Mesodermal cell (in vitro differentiated cells): ENCODE data around the gene MOB2.

Experiments used
- H3K27ac ChIP-seq: 2 replicates; pipeline ENCODE4 v1.7.0; 2013; ENCODE audit warnings: mild to moderate bottlenecking, low read depth, low read length, moderate library complexity; ENCODE audit not compliant: severe bottlenecking
- H3K36me3 ChIP-seq: 2 replicates; pipeline ENCODE4 v1.7.1; 2013; ENCODE audit warnings: mild to moderate bottlenecking, low read length, moderate library complexity; ENCODE audit not compliant: control insufficient read depth, insufficient read depth
- H3K4me1 ChIP-seq: one replicate; pipeline ENCODE4 v1.7.1; 2013; ENCODE audit warnings: mild to moderate bottlenecking, low read length; ENCODE audit not compliant: insufficient read depth, control insufficient read depth, poor library complexity, severe bottlenecking
- H3K4me3 ChIP-seq: 2 replicates; pipeline ENCODE4 v1.7.0; 2013; ENCODE audit warnings: low read length, control low read depth, mild to moderate bottlenecking; ENCODE audit not compliant: insufficient read depth, poor library complexity, severe bottlenecking; ENCODE audit errors: extremely low read depth
- H3K9me3 ChIP-seq: 2 replicates; pipeline ENCODE4 v1.7.1; 2013; ENCODE audit warnings: mild to moderate bottlenecking, low read length, moderate library complexity; ENCODE audit not compliant: control insufficient read depth
- WGBS, 2 experiments: methylation state at CpG; one replicate each; pipeline ENCODE4 v1.1.5; 2013; ENCODE audit warnings: missing lambda C conversion rate in 2 of 2; ENCODE audit not compliant: insufficient coverage in 2 of 2; 5-methylcytosine and 5-hydroxymethylcytosine counted together

The MOB2 gene

DNA sequence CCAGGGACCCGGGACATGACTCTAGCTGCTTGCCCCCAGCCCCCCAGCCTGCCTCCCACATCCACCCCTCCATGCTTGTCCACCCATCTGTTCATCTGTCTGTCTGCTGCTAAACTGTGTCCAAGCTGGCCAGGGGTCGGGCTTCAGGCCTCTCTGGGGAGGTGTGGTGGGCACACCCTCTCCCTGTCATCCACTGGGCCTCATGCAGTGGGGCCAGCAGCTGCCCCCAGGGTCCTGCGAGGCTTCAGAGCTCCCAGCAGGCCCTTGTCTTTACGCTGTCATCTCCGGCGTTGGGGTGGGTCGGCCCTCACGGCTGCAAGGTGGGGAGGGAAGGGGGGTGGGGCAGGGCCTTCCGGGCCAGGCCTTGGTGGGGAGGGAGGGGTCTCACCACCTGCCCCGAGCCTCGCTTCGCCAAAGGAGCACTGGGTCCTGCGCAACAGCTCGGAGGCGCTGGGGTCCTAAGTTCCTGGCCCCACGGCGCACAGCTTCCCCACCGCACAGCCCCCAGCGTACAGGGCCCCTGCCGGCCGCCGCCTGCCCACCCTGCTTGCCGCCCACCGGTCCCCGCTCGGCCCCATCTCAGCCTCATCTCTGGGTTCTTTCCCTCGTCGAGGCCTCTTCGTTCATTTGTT lies 26.7 kb downstream of the MOB2 start:
- no peaks in the 10 kb centered on the region for H3K36me3 ChIP-seq
- no peaks in the 10 kb centered on the region for H3K9me3 ChIP-seq
- WGBS, 2 experiments: 77 to 83% methylated on average over 23 to 27 of the region's 29 CpGs
- no peaks in the 10 kb centered on the region for H3K4me1 ChIP-seq
- H3K27ac ChIP-seq: no peak overlapping the region
- no peak overlapping the region for H3K4me3 ChIP-seq

- no peaks in the 10 kb centered on the region for H3K9me3 ChIP-seq
- no peak overlapping the region for H3K4me3 ChIP-seq
- no peak overlapping the region for H3K27ac ChIP-seq
- no peaks in the 10 kb centered on the region for H3K4me1 ChIP-seq
- 88 to 94% methylated on average over 8 to 13 of the region's 14 CpGs for WGBS, 2 experiments
- no peaks in the 10 kb centered on the region for H3K36me3 ChIP-seq
These were observed 27.4 kb downstream of the MOB2 start for GRCh38 chr11:1459219-1459575.

DNA sequence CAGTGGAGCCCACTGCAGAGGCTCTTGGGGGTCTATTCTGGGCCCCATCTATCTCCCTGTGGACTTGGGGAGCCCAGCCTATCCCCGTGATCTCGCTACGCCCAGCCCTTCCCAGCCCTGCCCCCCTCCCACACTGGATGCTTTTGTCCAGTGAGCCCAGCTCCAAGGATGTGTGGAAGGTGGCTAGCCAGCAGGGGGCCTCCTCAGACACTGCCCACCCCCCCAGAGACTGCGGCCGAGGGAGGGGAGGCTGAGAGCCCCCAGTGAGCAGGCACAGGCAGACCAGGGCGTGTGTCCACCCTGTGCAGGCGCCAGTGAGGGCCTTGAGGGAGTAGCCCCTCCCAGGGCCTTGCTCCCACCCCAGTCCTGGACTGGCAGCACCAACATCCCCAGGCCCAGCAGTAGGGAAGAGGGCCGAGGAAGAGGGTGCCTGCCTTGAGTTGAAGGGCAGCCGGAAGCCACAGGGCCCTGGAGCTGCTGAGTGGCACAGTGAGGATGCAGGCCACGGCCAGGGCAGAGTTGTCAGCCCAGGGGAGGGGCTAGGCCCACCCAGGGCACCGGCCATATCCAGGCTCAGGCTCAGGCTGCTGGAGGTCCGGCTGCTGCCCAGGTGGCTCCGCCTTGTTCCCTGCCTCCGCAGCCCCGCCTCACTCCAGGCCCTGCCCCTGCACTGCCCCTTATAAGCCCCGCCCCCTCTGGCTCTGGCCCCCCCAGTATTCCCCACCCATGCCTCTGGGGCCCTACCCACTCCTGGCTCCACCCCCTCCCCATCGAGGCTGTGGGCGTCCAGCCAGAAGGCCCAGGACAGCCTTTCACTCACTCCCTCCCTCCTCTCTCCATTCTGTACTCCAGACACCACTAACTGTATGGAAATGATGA lies 28.0 kb downstream of the MOB2 start:
- H3K4me3 ChIP-seq: no peak overlapping the region
- 57 to 64% methylated on average over 8 to 13 of the region's 18 CpGs for WGBS, 2 experiments
- H3K9me3 ChIP-seq: no peaks in the 10 kb centered on the region
- no peaks in the 10 kb centered on the region for H3K36me3 ChIP-seq
- H3K27ac ChIP-seq: no peak overlapping the region
- no peaks in the 10 kb centered on the region for H3K4me1 ChIP-seq

DNA sequence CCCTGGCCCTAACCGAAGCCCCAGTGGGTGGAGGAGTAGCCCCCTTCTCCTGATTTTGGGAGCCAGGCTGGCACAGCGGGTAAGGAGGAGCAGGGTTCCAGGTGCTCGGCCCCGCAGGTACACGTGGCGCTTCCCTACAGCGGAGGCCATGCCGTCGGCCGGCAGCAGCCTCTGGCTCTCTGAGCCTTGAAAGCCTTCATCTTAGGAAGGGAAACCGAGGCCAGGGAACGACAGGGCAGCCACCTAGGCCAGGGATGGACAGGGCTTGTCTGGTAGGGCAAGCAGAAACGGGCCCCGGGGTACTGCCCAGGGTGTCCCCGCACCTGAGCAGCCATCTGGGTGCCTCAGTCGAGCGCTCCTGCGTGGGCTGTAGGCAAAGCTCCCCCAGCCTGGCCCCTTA lies 28.7 kb downstream of the MOB2 start:
- no peaks in the 10 kb centered on the region for H3K9me3 ChIP-seq
- H3K4me3 ChIP-seq: no peak overlapping the region
- WGBS, 2 experiments: 93 to 94% methylated on average over 18 of the region's 18 CpGs
- no peak overlapping the region for H3K27ac ChIP-seq
- no peaks in the 10 kb centered on the region for H3K36me3 ChIP-seq
- H3K4me1 ChIP-seq: no peaks in the 10 kb centered on the region

DNA sequence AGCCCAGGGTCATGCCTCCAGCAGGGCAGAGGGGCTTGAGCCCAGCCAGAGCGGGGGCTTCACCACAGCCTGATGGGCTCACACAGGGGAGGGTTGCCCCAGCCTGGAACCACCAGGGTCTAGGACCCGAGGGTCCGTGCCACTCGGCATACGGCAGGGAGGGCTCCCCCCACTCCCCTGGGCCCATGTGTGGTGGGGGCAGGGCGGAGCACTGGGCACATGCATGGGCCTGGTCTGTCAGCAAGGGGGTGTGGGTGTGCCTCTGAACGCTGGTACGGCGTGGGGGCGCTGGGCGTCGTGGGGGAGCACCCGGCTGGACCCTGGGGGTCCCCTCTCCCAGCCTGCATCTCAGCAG lies 29.3 kb downstream of the MOB2 start:
- no peak overlapping the region for H3K27ac ChIP-seq
- H3K9me3 ChIP-seq: no peaks in the 10 kb centered on the region
- no peak overlapping the region for H3K4me3 ChIP-seq
- no peaks in the 10 kb centered on the region for H3K36me3 ChIP-seq
- WGBS, 2 experiments: 93 to 95% methylated on average over 7 to 9 of the region's 13 CpGs
- no peaks in the 10 kb centered on the region for H3K4me1 ChIP-seq

DNA sequence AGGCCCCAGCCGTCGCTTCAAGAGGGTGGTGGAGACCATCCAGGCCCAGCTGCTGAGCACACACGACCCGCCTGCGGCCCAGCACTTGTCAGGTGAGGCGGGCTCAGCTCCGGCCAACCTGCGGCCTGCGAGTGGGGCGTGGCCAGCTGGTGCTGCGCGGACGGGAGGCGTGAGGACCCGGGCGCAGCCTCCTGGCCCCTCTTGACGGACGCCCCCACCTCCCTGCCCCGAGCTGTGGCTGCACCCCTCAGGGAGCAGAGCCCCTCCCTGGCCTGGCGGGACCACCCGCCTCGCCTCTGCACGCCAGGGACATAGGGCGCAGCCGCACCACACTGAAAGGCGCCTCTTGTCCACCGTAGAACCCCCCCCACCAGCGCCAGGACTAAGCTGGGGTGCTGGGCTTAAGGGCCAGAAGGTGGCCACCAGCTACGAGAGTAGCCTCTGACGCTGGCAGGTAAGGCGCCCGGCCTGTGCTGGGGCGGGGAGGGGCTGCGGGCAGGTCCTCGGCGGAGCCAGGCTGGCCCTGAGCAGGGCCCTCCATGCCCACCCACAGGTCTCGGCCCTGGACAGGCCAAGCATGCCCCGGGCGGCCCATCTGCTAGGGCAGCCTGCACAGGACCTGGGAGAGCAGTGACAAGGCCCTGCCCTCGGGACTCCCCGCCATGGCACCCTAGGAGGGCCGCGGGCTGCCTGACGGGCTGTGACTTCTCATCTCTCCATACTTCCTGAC lies 29.8 kb downstream of the MOB2 start:
- no peaks in the 10 kb centered on the region for H3K36me3 ChIP-seq
- H3K4me1 ChIP-seq: no peaks in the 10 kb centered on the region
- H3K4me3 ChIP-seq: no peak overlapping the region
- no peak overlapping the region for H3K27ac ChIP-seq
- H3K9me3 ChIP-seq: no peaks in the 10 kb centered on the region
- WGBS, 2 experiments: 96% methylated on average over 41 to 43 of the region's 44 CpGs

DNA sequence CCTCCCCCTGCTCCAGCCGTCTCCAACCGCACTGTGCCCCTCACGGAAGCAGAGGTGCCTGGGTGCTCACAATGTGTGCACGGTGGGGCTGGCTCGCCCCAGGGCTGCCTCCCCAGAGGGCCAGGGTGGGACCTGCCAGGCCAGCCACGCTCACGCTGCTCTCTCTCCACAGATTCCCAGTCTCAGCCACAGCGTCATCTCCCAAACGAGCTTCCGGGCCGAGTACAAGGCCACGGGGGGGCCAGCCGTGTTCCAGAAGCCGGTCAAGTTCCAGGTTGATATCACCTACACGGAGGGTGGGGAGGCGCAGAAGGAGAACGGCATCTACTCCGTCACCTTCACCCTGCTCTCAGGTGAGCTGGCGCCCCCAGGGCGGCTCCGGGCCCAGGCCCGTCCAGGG lies 30.4 kb downstream of the MOB2 start:
- H3K4me1 ChIP-seq: no peaks in the 10 kb centered on the region
- H3K27ac ChIP-seq: no peak overlapping the region
- H3K9me3 ChIP-seq: no peaks in the 10 kb centered on the region
- 94 to 95% methylated on average over 22 of the region's 22 CpGs for WGBS, 2 experiments
- H3K36me3 ChIP-seq: no peaks in the 10 kb centered on the region
- H3K4me3 ChIP-seq: no peak overlapping the region

GRCh38 chr11:1455763-1456060 lies 30.9 kb downstream of the MOB2 start:
- Histone ChIP-seq H3K27ac (no peak overlapping the region), H3K36me3 (no peaks in the 10 kb centered on the region), H3K4me3 (no peak overlapping the region), H3K9me3 (no peaks in the 10 kb centered on the region), H3K4me1 (no peaks in the 10 kb centered on the region)
- 94 to 100% methylated on average over 3 to 5 of the region's 5 CpGs for WGBS, 2 experiments

- H3K9me3 ChIP-seq: no peaks in the 10 kb centered on the region
- H3K36me3 ChIP-seq: no peaks in the 10 kb centered on the region
- H3K4me3 ChIP-seq: no peak overlapping the region
- H3K27ac ChIP-seq: no peak overlapping the region
- 92% methylated on average over 10 to 15 of the region's 24 CpGs for WGBS, 2 experiments
- no peaks in the 10 kb centered on the region for H3K4me1 ChIP-seq
These were observed 31.4 kb downstream of the MOB2 start for GRCh38 chr11:1455032-1455762.

DNA sequence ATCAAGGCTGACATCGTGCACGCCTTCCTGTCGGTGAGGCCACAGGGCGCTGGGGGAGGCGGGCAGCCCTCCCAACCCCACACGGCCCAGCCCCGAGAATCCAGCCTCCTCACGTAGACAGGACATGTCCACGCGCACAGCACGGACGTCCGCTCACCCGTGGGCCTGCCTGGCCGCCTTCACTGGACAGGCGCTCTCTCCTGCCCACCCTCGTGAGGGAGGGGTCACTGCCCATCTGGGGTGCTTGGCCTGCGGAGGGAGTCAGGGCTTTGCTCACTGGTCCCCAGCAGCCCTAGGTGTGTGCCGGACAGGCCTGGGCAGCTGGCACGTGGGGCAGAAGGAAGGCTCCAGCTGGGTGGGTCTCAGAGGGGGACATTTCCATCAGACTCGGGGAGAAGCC lies 32.0 kb downstream of the MOB2 start:
- Histone ChIP-seq H3K36me3 (no peaks in the 10 kb centered on the region), H3K4me1 (no peaks in the 10 kb centered on the region), H3K9me3 (no peaks in the 10 kb centered on the region), H3K27ac (no peak overlapping the region), H3K4me3 (no peak overlapping the region)
- 94 to 96% methylated on average over 21 of the region's 21 CpGs for WGBS, 2 experiments
